ENCODE measurements around the gene RFLNA. TPM values are rescaled to one million over a fixed set of nuclear protein-coding genes. Genes with fewer than 3 reads are reported as not detected.

The RFLNA gene
- total RNA-seq, 1 donor from 2014 or later, result 36.9 TPM

- Mint-ChIP-seq H3K27ac (ENCODE audit: unreplicated experiment) (peak overlapping the region; percentile 90), H3K27me3 (ENCODE audit: unreplicated experiment) (peaks cover 18% of the 10 kb centered on the region), H3K4me1 (ENCODE audit: low read depth, unreplicated experiment) (peaks cover 21% of the 10 kb centered on the region), H3K9me3 (ENCODE audit: unreplicated experiment) (peaks cover 30% of the 10 kb centered on the region), H3K4me3 (ENCODE audit: unreplicated experiment) (peak overlapping the region; percentile 57), H3K36me3 (ENCODE audit: unreplicated experiment) (peaks cover 18% of the 10 kb centered on the region)
- DNase-seq, result no peak
- TF ChIP-seq, protein P1, sequence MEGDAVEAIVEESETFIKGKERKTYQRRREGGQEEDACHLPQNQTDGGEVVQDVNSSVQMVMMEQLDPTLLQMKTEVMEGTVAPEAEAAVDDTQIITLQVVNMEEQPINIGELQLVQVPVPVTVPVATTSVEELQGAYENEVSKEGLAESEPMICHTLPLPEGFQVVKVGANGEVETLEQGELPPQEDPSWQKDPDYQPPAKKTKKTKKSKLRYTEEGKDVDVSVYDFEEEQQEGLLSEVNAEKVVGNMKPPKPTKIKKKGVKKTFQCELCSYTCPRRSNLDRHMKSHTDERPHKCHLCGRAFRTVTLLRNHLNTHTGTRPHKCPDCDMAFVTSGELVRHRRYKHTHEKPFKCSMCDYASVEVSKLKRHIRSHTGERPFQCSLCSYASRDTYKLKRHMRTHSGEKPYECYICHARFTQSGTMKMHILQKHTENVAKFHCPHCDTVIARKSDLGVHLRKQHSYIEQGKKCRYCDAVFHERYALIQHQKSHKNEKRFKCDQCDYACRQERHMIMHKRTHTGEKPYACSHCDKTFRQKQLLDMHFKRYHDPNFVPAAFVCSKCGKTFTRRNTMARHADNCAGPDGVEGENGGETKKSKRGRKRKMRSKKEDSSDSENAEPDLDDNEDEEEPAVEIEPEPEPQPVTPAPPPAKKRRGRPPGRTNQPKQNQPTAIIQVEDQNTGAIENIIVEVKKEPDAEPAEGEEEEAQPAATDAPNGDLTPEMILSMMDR (IDR thresholded peaks at IDR 0.05; ENCODE audit: partially characterized antibody, unreplicated experiment), result no peak
These were observed 32.6 kb downstream of the RFLNA start for GRCh38 chr12:124327362-124328043.

- DNase-seq, result peak; percentile 54
- TF ChIP-seq, protein P1 (IDR thresholded peaks at IDR 0.05; ENCODE audit: partially characterized antibody, unreplicated experiment), result no peak
- peaks cover 18% of the 10 kb centered on the region for H3K27me3 Mint-ChIP-seq (ENCODE audit: unreplicated experiment)
- H3K27ac Mint-ChIP-seq (ENCODE audit: unreplicated experiment), result peak overlapping the region; percentile 90
- peak overlapping the region; percentile 38 for H3K4me3 Mint-ChIP-seq (ENCODE audit: unreplicated experiment)
- peaks cover 21% of the 10 kb centered on the region for H3K4me1 Mint-ChIP-seq (ENCODE audit: low read depth, unreplicated experiment)
- peaks cover 31% of the 10 kb centered on the region for H3K9me3 Mint-ChIP-seq (ENCODE audit: unreplicated experiment)
- H3K36me3 Mint-ChIP-seq (ENCODE audit: unreplicated experiment), result peaks cover 18% of the 10 kb centered on the region
These were observed 33.2 kb downstream of the RFLNA start for GRCh38 chr12:124328116-124328515.

GRCh38 chr12:124328636-124329035 lies 33.7 kb downstream of the RFLNA start:
- peaks cover 16% of the 10 kb centered on the region for H3K27me3 Mint-ChIP-seq (ENCODE audit: unreplicated experiment)
- peaks cover 21% of the 10 kb centered on the region for H3K4me1 Mint-ChIP-seq (ENCODE audit: low read depth, unreplicated experiment)
- H3K4me3 Mint-ChIP-seq (ENCODE audit: unreplicated experiment), result peak overlapping the region; percentile 38
- H3K9me3 Mint-ChIP-seq (ENCODE audit: unreplicated experiment), result peaks cover 30% of the 10 kb centered on the region
- DNase-seq, result no peak
- TF ChIP-seq, protein P1 (IDR thresholded peaks at IDR 0.05; ENCODE audit: partially characterized antibody, unreplicated experiment), result no peak
- peak overlapping the region; percentile 90 for H3K27ac Mint-ChIP-seq (ENCODE audit: unreplicated experiment)
- H3K36me3 Mint-ChIP-seq (ENCODE audit: unreplicated experiment), result peaks cover 16% of the 10 kb centered on the region

- peaks cover 18% of the 10 kb centered on the region for H3K4me1 Mint-ChIP-seq (ENCODE audit: low read depth, unreplicated experiment)
- H3K27me3 Mint-ChIP-seq (ENCODE audit: unreplicated experiment), result peaks cover 4% of the 10 kb centered on the region
- TF ChIP-seq, protein P1 (IDR thresholded peaks at IDR 0.05; ENCODE audit: partially characterized antibody, unreplicated experiment), result peak; percentile 54
- no peak overlapping the region for H3K27ac Mint-ChIP-seq (ENCODE audit: unreplicated experiment)
- no peak overlapping the region for H3K4me3 Mint-ChIP-seq (ENCODE audit: unreplicated experiment)
- H3K36me3 Mint-ChIP-seq (ENCODE audit: unreplicated experiment), result no peaks in the 10 kb centered on the region
- H3K9me3 Mint-ChIP-seq (ENCODE audit: unreplicated experiment), result peaks cover 19% of the 10 kb centered on the region
- no peak for DNase-seq
These were observed 37.3 kb downstream of the RFLNA start for GRCh38 chr12:124332058-124332672.

GRCh38 chr12:124332900-124333299 lies 38.0 kb downstream of the RFLNA start:
- Mint-ChIP-seq H3K9me3 (ENCODE audit: unreplicated experiment) (peaks cover 21% of the 10 kb centered on the region), H3K4me3 (ENCODE audit: unreplicated experiment) (no peak overlapping the region), H3K4me1 (ENCODE audit: low read depth, unreplicated experiment) (peaks cover 14% of the 10 kb centered on the region), H3K27ac (ENCODE audit: unreplicated experiment) (peak overlapping the region; percentile 33), H3K27me3 (ENCODE audit: unreplicated experiment) (peaks cover 4% of the 10 kb centered on the region), H3K36me3 (ENCODE audit: unreplicated experiment) (no peaks in the 10 kb centered on the region)
- no peak for DNase-seq
- TF ChIP-seq, protein P1 (IDR thresholded peaks at IDR 0.05; ENCODE audit: partially characterized antibody, unreplicated experiment), result no peak

Data from glutamatergic neuron (in vitro differentiated cells).